Stimulated activated CD4-positive, alpha-beta T cell treated with anti-CD3 and anti-CD28 coated beads, Interleukin-1b, Interleukin-23, amount 100 ng/mL, for 1 hour (primary cell): ENCODE data around the gene FAM193B.
"Not testable (repeated sequence)": the region's sequence is repeated elsewhere in the genome, so short reads cannot be mapped to it uniquely, and the experiment has no call there.

Experiments
- DNase-seq, 2 donors: peaks; one replicate each; pipeline ENCODE4 v3.0.0-alpha.2; 2020; ENCODE audit warnings: low read depth in 2 of 2

FAM193B gene

GRCh38 chr5:177486256-177486655 is 68.1 kb downstream of the FAM193B start:
- no peak for DNase-seq

GRCh38 chr5:177485753-177486152 is 68.6 kb downstream of the FAM193B start:
- not testable (repeated sequence) for DNase-seq

GRCh38 chr5:177484902-177485549 is 69.3 kb downstream of the FAM193B start:
- DNase-seq: no peak

- DNase-seq: no peak
These were observed 70.1 kb downstream of the FAM193B start for GRCh38 chr5:177483994-177484901.

GRCh38 chr5:177483042-177483441 is 71.3 kb downstream of the FAM193B start:
- DNase-seq: no peak

- DNase-seq: no peak
These were observed 72.0 kb downstream of the FAM193B start for GRCh38 chr5:177482359-177482795.

GRCh38 chr5:177479774-177480173 is 74.6 kb downstream of the FAM193B start:
- no peak for DNase-seq

GRCh38 chr5:177478711-177479646 is 75.4 kb downstream of the FAM193B start:
- no peak for DNase-seq

- no peak for DNase-seq
These were observed 76.5 kb downstream of the FAM193B start for GRCh38 chr5:177477701-177478477.

- DNase-seq: no peak
These were observed 77.7 kb downstream of the FAM193B start for GRCh38 chr5:177476531-177477233.

GRCh38 chr5:177475563-177476427 is 78.6 kb downstream of the FAM193B start:
- no peak for DNase-seq

GRCh38 chr5:177474846-177475562 is 79.4 kb downstream of the FAM193B start:
- DNase-seq: no peak

GRCh38 chr5:177474002-177474476 is 80.3 kb downstream of the FAM193B start:
- DNase-seq: no peak

GRCh38 chr5:177473443-177474001 is 80.8 kb downstream of the FAM193B start, which contains the start of gene DBN1:
Gene DBN1, minus strand, starts transcription at chr5:177473634. Its CDS starts 113 bp downstream, at chr5:177473521.
- DNase-seq: no peak

- DNase-seq: no peak
These were observed 81.6 kb downstream of the FAM193B start for GRCh38 chr5:177472460-177473442.

GRCh38 chr5:177471610-177472356 is 82.6 kb downstream of the FAM193B start:
- DNase-seq: no peak
